K562 (cell line): ENCODE measurements around the gene RHOT1. TPM values are rescaled to one million over a fixed set of nuclear protein-coding genes. Genes with fewer than 3 reads are reported as not detected.

Experiments used
- BRD4 ChIP-seq: fragments of 200-600 bp; sonication (generic); IDR thresholded peaks from 2 replicates; pipeline ENCODE4 v1.6.1; 2017; ENCODE audit warnings: inconsistent platforms
- CHD2 ChIP-seq: IDR thresholded peaks from 2 replicates; pipeline ENCODE4 v1.6.1; 2011; ENCODE audit warnings: low read depth, low read length
- COPS2 ChIP-seq: fragments of 450-650 bp; conservative IDR thresholded peaks from 2 replicates; pipeline ENCODE4 v1.6.1; 2016; ENCODE audit warnings: mild to moderate bottlenecking, moderate library complexity
- MAZ ChIP-seq, 2 experiments: fragments of 450-650 bp in 1 of 2; sonication (generic) in 1 of 2; formaldehyde crosslinking; IDR thresholded peaks in 1 of 2; conservative IDR thresholded peaks in 1 of 2; 2 replicates each; pipeline versions ENCODE4 v1.4.0 to v1.5.0; 2020; ENCODE audit warnings: mild to moderate bottlenecking in 1 of 2, missing genetic modification reagents in 1 of 2
- MTA2 ChIP-seq: fragments of 450-650 bp; IDR thresholded peaks from 2 replicates; pipeline ENCODE4 v1.6.1; 2016; ENCODE audit warnings: low read depth
- NONO ChIP-seq, 2 experiments: fragments of 200-400 bp in 1 of 2; fragments of 450-650 bp in 1 of 2; formaldehyde crosslinking in 1 of 2; IDR thresholded peaks; 2 replicates each; pipeline ENCODE4 v1.6.1; 2017; ENCODE audit warnings: low read depth in 2 of 2, mild to moderate bottlenecking in 2 of 2, moderate library complexity in 2 of 2, low read length in 1 of 2
- NR1H2 ChIP-seq: sonication (generic); formaldehyde crosslinking; IDR thresholded peaks from 2 replicates; pipeline ENCODE4 v1.4.0; 2020; ENCODE audit warnings: mild to moderate bottlenecking, missing genetic modification reagents
- POLR2AphosphoS5 ChIP-seq: IDR thresholded peaks from 2 replicates; pipeline ENCODE4 v1.6.1; 2011; ENCODE audit warnings: mild to moderate bottlenecking, low read depth, low read length, moderate library complexity; ENCODE audit not compliant: control insufficient read depth, insufficient read depth
- PRMT5 ChIP-seq: sonication (generic); formaldehyde crosslinking; IDR thresholded peaks from 2 replicates; pipeline ENCODE4 v1.5.0; 2020; ENCODE audit warnings: missing genetic modification reagents
- PRPF4 ChIP-seq: fragments of 200-400 bp; formaldehyde crosslinking; IDR thresholded peaks from one replicate; pipeline ENCODE4 v1.6.1; 2017; ENCODE audit warnings: low read length, low read depth, mild to moderate bottlenecking; ENCODE audit not compliant: insufficient read depth, poor library complexity, severe bottlenecking
- SMARCB1 ChIP-seq: IDR thresholded peaks from 2 replicates; pipeline ENCODE4 v1.6.1; 2011; ENCODE audit warnings: improper control_type of control experiment, low read depth; ENCODE audit not compliant: insufficient read length
- SRF ChIP-seq, 2 experiments: fragments of 250-450, 450-650 bp in 1 of 2; sonication (Bioruptor Pico) in 1 of 2; sonication (generic) in 1 of 2; formaldehyde crosslinking; IDR thresholded peaks; 2 replicates each; pipeline versions ENCODE4 v1.5.0 to v1.5.1; 2020 to 2022; ENCODE audit warnings: mild to moderate bottlenecking in 1 of 2, missing genetic modification reagents in 1 of 2
- ZNF354B ChIP-seq: fragments of 250-450 bp; sonication (Bioruptor Pico); IDR thresholded peaks from 2 replicates; pipeline ENCODE4 v1.4.0; 2020
- ZNF696 ChIP-seq: fragments of 250-450 bp; sonication (Bioruptor Pico); conservative IDR thresholded peaks from 2 replicates; pipeline ENCODE4 v1.4.0; 2020; ENCODE audit warnings: mild to moderate bottlenecking, moderate library complexity
- polyA plus RNA-seq, 8 experiments: library from polyadenylated mRNA; depleted of rRNA in 4 of 8; stranded (reverse) in 5 of 8; unstranded in 3 of 8; fragments of >200 nt; fragmentation: Nextera tagmentation in 2 of 8; fragmentation: Illumina TruSeq in 1 of 8; extraction: Ambion mirVana in 2 of 8; extraction: Trizol in 1 of 8; gene quantifications; 2 replicates each; pipeline versions ENCODE4 v1.2.1 to v1.2.3, GENCODE V29; 2011 to 2014; ENCODE audit warnings: inconsistent platforms in 1 of 8, missing spikeins in 1 of 8
- total RNA-seq, 7 experiments: library from RNA; depleted of rRNA in 6 of 7; stranded (reverse); fragments of >200 nt in 6 of 7; fragmentation: Illumina TruSeq in 2 of 7; extraction: Trizol in 2 of 7; gene quantifications; 2 replicates each; pipeline versions ENCODE4 v1.2.1 to v1.2.3, GENCODE V29; 2011 to 2021; ENCODE audit warnings: low replicate concordance in 1 of 7
- TF ChIP-seq, protein P1 (sequence below): fragments of 250-450 bp; sonication (Bioruptor Pico); IDR thresholded peaks from 2 replicates; pipeline ENCODE4 v1.5.0; 2021; ENCODE audit warnings: mild to moderate bottlenecking, moderate library complexity
- TF ChIP-seq, protein P2 (sequence below): fragments of 450-650 bp; IDR thresholded peaks from 2 replicates; pipeline ENCODE4 v1.6.1; 2016; ENCODE audit warnings: antibody characterized with exemption
- TF ChIP-seq, protein P3 (sequence below): fragments of 250-450 bp; sonication (Bioruptor Pico); IDR thresholded peaks from 2 replicates; pipeline ENCODE4 v1.4.0; 2020; ENCODE audit warnings: borderline replicate concordance
- TF ChIP-seq, protein P4 (sequence below): fragments of 450-650 bp; IDR thresholded peaks from 2 replicates; pipeline ENCODE4 v1.6.1; 2016; ENCODE audit warnings: low read depth, mild to moderate bottlenecking, moderate library complexity
- TF ChIP-seq, protein P5 (sequence below): fragments of 450-650 bp; formaldehyde crosslinking; IDR thresholded peaks from 2 replicates; pipeline ENCODE4 v1.4.0; 2022; ENCODE audit warnings: missing genetic modification characterization

Gene RHOT1
- total and polyA plus RNA-seq, 9 of the 15 experiments (the other 6 are each of a cell fraction or from before 2014, with no cell fraction given), result 23.0 to 101 (median 32.2) TPM

DNA sequence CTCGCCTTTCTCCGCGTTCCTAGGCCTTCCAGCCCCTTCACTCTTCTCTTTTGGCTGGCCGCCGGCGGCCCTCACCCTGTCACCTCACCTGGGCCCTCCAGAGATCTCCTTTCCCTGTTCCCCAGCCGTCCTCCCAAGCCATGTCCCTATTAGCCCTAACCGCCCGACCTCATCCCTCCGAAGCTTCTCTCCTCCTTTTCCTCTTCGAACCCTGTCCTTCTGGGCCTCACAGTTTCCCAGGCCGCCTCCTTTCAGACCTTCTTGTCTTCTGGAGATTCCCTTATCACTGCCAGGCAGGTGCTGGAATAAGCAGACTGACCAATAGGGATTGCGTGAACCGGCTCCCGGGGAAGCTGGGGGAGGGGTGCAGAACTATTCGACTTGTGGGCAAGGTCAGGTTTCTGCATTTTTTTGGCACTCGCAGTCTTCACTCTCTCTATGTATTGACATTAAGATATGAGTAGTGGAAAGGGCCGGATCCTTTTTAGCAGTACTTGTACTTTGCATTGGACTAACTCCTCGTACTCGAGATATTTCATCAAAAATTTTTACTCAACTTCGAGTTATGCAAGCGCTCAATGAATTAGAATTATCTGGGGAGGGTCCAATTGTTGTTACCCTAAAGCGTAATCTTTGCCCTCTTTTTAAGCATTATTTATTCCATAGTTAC, 690 bp downstream of the RHOT1 start (continued):
- TF ChIP-seq, protein P1, sequence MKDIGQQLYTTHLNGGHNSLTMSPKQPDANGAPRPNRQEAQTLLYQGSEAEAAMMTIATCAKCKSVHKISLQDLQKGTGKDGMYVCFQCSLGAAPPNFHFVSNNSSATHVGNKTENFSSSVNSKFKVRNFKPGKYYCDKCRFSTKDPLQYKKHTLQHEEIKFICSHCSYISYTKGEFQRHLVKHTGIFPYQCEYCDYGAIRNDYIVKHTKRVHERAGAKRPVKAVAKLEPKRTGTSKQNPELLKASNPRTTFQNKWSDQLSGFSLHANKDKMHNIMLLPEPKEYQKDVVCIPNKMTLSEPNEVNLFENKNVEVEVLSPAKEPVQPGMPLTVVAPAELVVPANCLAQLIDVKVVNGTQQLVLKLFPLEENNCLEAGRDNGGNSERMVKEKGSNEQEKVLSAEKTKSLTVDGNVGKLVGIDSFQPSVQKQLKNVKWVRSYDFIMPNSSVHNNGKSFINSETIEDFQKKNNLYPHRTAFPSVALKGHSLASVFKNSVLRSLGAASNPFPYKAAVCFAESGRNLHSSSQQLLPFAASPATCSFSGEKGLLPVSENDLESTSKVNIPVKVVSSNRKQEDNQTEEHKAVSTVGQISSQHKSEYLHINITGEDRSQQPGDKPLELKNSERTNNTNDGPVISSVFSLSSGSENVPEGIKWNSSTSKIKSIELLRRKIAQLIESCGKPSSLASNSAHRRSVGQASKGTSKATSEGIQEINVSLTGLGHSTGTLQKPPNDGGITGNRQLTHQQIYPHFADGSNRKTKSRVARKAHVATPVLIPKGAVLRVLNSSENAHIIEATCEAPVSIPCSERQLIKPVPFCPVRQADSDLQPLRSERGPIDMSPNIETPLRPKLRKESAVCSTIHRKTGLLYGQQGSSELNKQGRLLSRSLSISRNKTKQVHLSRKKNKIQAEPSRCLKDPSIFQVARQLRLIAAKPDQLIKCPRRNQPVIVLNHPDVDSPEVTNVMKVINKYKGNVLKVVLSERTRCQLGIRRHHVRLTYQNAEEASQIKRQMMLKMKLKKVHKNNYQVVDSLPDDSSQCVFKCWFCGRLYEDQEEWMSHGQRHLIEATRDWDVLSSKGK, result no peak
- TF ChIP-seq, protein P2, sequence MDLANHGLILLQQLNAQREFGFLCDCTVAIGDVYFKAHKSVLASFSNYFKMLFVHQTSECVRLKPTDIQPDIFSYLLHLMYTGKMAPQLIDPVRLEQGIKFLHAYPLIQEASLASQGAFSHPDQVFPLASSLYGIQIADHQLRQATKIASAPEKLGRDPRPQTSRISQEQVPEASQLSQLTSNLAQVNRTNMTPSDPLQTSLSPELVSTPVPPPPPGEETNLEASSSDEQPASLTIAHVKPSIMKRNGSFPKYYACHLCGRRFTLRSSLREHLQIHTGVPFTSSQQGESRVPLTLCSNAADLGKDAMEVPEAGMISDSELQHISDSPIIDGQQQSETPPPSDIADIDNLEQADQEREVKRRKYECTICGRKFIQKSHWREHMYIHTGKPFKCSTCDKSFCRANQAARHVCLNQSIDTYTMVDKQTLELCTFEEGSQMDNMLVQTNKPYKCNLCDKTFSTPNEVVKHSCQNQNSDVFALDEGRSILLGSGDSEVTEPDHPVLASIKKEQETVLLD, result peak; percentile 69
- TF ChIP-seq PRMT5 (CRISPR knock-in tag) (no peak), ZNF354B (CRISPR knock-in tag) (no peak), MTA2 (peak; percentile 91), SRF (CRISPR knock-in tag; IDR thresholded peaks at IDR 0.05) (no peak), SMARCB1 (no peak), NONO (IDR thresholded peaks at IDR 0.05; ENCODE audit: low read depth in 2 of 2, low read length in 1 of 2) (peak in 1 of 2 experiments; percentile 68; a peak in 1 of 4 replicates), COPS2 (no peak), PRPF4 (no peak), NR1H2 (CRISPR knock-in tag) (no peak), CHD2 (peak; percentile 71), MAZ (CRISPR knock-in tag; conservative IDR thresholded peaks at IDR 0.05 in 1 of 2, IDR thresholded peaks at IDR 0.05 in 1 of 2) (peak in 1 of 2 experiments; percentile 38; a peak in 1 of 4 replicates), ZNF696 (CRISPR knock-in tag) (no peak), BRD4 (peak; percentile 64; the same call in 1 of the 2 replicates), POLR2AphosphoS5 (peak; percentile 95)
- TF ChIP-seq, protein P3, sequence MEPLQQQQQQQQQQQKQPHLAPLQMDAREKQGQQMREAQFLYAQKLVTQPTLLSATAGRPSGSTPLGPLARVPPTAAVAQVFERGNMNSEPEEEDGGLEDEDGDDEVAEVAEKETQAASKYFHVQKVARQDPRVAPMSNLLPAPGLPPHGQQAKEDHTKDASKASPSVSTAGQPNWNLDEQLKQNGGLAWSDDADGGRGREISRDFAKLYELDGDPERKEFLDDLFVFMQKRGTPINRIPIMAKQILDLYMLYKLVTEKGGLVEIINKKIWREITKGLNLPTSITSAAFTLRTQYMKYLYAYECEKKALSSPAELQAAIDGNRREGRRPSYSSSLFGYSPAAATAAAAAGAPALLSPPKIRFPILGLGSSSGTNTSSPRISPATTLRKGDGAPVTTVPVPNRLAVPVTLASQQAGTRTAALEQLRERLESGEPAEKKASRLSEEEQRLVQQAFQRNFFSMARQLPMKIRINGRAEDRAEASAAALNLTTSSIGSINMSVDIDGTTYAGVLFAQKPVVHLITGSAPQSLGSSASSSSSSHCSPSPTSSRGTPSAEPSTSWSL, result no peak
- TF ChIP-seq, protein P4, sequence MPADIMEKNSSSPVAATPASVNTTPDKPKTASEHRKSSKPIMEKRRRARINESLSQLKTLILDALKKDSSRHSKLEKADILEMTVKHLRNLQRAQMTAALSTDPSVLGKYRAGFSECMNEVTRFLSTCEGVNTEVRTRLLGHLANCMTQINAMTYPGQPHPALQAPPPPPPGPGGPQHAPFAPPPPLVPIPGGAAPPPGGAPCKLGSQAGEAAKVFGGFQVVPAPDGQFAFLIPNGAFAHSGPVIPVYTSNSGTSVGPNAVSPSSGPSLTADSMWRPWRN, result peak; percentile 79; the same call in 1 of the 2 replicates
- TF ChIP-seq, protein P5, sequence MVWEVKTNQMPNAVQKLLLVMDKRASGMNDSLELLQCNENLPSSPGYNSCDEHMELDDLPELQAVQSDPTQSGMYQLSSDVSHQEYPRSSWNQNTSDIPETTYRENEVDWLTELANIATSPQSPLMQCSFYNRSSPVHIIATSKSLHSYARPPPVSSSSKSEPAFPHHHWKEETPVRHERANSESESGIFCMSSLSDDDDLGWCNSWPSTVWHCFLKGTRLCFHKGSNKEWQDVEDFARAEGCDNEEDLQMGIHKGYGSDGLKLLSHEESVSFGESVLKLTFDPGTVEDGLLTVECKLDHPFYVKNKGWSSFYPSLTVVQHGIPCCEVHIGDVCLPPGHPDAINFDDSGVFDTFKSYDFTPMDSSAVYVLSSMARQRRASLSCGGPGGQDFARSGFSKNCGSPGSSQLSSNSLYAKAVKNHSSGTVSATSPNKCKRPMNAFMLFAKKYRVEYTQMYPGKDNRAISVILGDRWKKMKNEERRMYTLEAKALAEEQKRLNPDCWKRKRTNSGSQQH (CRISPR knock-in tag), result peak; percentile 94
